Hypothalamus (tissue), 51 donors: Measurements from ENCODE around the gene PPP1R14C.

Source experiments
- DNase-seq, 51 donors: peaks; one replicate each; lab custom pipeline; 2025; lab: John Stamatoyannopoulos, UW

Gene PPP1R14C

DNA sequence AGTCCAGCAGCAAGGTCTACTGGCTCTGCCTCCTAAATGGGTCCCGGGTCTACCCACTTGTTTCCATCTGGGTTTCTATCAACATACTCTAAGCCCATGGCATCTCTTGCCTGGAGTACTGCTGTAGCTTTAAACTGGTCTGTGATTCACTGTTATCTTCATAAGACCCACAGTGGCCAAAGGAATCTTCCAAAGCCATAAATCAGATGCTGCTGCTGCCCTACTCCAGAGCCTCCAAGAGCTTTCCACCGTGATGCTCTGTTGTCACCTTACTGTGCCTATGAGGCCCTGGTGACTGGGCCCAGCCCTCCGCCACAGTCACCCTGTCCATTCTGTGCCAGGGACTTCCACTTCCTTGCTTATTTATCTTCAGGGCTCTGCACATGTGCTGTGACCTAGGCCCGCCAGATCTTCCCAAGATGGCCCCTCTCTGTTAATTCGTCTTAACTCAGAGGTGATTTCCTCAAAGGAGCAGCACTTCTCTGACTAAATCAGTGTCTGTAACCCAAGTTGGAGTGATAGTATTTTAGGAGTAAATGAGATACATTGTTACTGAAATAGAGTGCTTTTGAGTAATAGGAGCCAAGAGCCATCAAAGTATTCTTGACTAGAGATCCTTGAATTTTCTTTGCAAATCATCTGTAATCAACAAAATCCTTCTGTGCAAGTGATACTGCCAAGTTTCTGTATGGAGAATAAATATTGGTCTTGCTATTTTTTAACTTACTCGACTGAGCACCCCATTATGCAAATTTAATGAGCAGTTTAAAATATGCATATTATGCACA, 102.5 kb downstream of the PPP1R14C start:
- DNase-seq, result no peak

DNA sequence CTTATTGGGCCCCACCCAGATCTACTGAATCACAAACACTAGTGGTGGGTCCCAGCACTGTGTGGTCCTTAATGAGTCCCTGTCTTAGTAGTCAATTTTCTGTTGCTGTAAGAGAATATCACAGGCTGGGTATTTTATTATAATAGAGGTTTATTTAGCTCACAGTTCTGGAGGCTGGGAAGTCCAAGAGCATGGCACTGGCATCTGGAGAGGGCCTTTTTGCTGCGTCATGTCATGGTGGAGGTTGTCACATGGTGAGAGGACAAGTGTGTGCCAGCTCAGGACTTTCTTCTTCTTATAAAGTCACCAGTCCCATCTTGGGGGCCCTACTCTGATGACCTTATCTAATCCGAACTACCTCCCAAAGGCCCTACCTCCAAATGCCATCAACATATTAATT, 105.0 kb downstream of the PPP1R14C start:
- no peak for DNase-seq

DNA sequence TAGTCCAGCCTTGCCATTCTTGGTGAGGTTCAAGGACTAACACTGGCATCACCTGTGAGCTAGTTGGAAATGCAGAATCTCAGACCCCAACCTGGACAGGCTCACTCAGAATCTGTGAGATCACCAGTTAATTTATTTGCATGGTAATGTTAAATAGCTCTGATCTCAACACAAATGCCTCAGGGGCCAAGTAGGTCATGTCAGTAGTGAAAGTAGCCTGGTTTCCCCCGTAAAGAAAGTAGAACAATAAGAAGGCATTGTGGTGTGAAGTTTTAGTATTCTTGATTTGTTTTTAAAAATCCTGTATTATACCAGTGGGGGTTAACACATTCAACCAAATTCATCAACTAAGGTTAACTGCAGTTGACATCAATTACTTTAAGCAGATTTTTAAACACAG, 105.5 kb downstream of the PPP1R14C start:
- no peak for DNase-seq

DNA sequence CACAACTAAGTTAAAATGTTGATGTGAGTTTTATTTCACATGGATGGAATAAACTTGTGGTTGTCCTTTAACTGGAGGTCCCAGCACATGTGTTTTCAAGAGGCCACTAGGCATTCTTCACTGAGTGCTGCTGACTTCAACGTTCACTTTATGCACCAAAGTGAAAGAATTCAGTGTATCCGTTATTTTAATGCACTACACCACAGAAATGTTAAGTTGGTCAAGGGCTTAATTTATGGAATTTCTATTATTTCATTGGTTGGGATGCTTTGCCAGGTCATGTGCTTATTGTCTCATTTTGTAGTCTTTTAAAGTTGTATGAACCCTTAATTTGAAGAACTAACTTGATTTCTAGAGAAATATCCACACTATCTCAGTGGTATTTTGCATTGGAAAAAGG, 106.4 kb downstream of the PPP1R14C start:
- DNase-seq, result no peak

DNA sequence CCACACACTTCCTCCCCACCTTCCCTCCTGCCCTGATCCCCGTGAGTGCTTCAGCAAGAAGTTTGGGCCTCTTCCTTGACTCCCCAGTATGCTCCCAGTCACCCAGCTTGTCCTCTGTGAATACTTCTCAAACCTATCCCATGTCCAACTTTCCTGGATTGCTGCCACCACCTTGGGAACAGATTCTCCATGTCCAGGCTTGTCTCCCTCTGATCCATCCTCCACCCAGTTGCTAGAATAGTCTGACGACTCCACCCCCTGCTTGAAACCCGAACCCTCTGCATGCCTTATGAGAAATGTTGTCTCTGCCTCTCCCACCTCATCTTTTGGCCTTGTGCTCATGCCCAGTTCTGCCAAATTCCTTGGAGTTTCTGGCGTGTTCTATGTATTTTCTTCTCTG, 108.0 kb downstream of the PPP1R14C start:
- no peak for DNase-seq

DNA sequence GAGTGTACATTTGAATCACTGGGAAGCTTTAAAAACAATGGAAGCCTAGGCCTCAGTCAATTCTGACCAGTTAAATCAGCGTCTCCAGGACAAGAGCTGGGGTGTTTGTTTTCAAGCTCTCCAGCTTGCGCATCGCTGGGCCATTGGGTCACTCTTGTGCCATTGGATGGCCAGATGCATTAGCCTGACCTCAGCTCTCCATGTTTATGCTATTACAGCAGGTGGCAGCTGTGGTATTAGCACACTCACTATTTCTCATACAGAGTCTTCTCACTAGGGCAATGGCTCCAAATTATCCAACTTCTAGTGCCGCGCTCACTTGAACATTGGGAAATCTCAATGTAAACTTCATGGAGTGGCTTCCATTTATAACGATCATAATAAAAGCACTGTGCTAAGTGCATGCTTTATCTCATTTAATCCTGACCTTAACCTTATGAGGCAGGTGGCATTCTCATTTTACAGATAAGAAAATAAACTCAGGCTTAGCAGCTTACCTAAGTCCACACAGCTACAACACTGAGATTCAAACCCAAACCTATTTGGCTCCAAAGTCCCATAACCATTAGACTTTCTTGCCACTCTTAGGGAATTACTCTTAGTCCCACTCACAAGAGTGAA, 108.8 kb downstream of the PPP1R14C start:
- DNase-seq, result no peak

DNA sequence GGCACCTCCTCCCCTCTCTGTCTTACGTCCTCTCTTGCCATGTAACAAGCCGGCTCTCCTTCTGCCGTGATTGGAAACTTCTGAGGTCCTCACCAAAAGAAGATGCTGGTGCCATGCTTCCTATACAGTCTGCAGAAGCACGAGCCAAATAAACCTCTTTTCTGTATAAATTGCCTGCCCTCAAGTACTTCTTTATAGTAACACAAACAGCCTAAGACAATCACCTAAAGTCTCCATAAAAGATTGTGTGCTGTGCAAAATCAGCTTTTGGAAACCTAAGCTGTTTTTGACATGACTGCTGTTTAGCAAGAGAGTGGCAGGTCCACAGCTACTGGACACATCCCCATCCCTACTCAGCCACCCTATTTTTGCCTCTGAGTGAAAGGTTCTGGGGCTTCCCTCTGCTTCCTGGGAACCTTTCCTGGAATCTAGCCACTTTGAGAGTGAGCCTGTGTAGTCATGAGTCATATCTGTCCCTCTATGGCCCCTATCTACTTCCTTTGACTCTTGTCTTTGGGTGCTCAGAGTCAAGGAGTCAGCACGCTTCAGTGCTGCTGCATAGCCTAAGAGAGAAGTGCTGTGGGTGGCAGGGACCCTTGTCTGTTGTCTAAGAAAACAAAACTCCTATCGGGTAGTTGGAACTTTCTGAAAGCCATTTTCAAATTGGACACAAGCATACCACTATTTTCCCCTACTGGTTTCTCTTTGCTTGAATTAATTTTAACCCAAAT, 110.0 kb downstream of the PPP1R14C start:
- no peak for DNase-seq

DNA sequence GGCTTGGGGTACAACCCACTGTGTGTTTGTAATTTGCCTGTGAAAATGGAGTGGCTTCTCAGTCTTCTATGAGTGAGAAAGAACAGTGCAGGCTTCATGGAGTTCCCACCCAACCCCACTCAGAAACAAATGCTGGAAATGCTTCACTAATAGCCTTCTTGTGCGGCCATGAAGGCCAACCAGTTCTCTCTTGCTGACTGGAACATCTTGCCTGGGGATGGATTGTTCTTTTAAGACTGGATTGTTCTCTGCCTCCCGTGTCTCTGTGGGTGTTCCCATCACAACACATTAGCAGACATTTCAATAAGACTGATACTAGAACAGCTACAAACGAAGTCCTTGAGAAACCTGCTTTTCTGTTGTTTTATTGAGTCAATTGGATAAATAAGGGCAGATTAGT, 110.6 kb downstream of the PPP1R14C start:
- no peak for DNase-seq

DNA sequence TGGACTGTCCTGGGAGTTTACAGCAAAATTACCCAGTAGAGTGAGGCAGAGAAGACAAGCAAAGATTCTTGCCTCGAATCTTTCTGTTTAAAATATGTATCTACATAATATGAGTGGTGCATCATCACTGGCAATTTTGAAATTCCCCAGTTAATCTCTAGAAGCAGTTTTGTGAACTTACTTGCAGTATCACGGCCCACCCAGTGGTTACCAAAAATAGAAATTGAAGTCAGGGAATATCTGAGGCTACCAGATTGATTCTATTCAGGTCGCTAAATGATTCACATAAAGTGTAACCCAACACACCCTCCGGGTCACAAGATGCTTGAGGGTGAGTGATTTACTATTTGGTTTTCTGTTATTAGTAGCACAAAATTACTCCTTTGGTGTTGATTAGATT, 111.9 kb downstream of the PPP1R14C start:
- DNase-seq, result no peak

DNA sequence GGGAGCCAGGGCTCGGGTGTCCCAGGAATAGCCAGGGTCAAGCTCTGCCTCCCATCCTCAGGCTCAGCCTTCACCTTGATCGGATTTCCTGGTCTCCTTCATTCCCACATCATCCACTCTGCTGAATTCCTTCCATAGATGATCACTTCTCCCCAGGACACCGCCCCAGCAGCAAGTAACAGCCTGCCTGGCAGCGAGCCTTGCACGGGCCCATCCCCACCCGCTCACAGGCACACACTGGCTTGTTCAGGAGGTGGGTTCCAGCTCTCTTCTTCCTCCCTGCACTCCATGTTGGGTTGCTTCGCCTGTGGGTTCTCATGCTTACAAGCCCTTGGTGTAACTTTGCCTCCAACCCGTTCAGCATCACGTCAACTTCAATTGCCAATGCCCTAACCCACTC, 113.0 kb downstream of the PPP1R14C start:
- DNase-seq, result no peak

DNA sequence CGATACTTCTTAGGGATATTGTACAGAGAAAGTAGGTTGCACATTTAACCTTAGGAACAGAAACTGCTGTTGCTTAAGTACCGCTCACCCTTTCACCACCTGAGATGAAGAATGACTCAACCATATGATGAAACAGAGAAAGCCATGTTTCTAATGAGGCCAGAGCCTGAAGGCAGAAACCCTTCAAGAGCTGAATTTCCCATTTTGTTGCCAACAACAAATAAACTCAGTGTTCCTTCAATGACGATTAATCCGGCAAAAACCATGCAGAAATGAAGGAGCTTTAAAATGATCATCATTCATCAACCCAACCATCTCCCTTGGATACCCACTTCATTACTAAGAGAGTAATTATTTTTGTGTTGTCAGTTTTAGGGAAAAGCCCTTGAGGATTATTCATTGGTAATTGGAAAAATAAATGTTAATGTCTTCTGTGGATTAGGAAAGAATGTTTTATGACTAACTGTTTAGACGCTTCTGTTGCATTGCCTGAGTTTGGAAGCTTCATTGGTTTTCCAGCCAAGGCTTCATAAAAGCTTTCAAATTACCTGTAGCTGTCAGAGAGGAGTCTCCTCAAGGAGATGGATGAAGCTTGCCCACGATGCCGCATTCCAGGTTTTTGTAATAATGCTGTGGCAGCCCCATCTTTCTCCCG, 113.9 kb downstream of the PPP1R14C start:
- no peak for DNase-seq

DNA sequence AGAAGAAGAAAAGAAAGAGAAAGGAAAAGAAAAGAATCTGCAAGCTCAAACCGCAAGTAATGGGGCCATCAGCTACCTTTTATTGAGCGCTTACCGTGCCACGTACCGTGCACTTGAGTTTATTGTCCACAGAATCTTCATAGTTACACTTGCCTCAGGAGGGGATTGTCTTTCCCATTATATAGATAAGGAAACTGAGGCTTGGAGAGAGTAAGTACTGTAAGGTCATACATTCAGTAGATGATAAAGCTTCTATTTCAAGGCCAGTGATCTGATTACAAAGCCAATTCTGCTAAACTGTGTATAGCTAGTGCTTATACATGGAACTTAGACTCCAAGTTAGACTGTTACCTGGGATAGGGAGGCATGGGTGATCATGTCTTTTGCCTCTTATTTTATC, 115.5 kb downstream of the PPP1R14C start:
- no peak for DNase-seq

DNA sequence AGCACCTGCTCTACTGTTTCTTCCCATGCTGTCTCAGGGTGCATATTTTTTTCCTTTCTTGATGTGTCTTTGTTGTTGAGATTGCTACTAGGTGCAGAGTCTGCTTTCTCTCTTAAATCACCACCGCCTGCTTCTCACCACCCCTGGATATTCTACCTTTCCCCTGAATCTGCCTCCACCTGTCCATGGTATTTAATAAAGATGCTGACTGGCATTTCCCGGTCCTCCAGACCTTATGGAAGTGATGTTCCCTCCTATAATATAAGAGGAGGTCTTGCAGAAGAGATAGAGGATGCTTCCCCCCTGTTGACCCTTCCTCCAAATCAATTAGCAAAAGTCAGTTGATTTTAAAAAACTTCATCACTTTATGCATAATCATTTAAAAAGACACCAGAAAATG, 118.1 kb downstream of the PPP1R14C start:
- no peak for DNase-seq

DNA sequence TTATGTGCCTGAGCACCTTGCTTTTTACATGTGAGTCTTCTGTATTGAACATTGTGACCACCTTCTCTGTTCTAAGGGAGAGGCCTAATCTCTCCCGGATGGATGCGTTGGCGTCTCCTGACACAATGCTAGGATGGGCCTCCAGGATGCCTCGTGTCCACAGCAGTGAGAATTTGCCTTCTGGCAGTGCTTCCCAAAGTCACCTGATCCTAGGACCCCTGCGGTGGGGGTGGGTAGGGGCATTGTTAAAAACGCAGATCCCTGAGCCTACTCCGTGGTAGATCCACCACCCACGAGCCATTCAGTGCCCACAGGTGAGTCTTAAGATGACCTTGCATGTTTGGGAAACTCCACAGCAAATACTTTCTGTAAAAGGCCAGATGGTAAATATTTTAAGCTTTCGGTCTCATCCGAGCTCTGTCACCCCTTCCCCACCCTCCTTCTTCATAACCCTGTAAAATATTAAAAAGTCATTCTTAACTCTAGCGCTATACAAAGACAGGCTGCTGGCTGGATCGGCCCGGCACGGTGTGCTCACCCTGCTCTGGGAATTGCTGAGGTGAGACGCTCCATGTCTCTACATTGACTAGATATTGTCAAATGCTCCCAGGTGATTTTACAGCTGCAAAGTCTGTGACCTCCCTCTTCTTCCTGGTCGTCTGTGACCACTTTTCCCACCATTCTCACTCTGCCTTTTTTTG, 119.3 kb downstream of the PPP1R14C start:
- no peak for DNase-seq

DNA sequence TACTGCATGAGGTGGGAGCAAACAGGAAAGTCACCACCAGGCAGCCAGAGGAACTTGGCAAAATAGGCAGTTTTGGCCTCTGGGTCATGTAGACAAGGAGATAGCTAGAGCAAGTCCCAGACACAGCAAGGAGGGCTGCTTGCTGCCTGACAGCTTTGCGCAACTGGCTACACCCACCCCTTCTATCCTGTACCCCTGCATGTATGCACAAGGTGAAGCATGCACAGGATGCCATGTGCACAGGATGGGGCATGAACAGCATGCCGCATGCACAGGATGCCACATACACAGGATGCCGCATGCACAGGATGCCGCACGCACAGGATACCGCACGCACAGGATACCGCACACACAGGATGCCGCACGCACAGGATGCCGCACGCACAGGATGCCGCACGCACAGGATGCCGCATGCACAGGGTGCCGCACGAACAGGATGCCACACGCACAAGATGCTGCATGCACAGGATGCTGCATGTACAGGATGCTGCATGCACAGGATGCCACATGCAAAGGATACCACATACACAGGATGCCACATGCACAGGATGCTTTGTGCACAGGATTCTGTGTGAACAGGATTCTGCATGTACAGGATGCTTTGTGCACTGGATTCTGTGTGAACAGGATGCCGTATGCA, 121.0 kb downstream of the PPP1R14C start:
- no peak for DNase-seq

DNA sequence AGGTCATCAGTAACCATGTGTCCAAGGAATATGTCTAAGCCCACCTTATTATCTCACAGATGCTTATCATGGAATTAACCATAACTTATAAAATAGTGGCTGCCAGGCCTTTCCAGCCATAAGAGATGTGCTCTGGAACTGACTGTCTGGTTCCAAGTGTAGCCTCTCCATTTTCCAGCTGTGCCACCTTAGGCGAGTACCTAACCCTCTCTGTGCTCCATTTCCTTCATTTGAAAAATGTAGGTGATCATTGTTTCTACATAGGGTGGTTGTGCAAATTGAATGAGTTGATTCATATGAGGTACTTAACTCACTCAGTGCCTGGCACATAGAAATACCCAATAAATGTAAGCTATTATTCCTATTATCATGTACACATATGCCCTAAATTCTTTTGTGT, 123.5 kb downstream of the PPP1R14C start:
- DNase-seq, result no peak

DNA sequence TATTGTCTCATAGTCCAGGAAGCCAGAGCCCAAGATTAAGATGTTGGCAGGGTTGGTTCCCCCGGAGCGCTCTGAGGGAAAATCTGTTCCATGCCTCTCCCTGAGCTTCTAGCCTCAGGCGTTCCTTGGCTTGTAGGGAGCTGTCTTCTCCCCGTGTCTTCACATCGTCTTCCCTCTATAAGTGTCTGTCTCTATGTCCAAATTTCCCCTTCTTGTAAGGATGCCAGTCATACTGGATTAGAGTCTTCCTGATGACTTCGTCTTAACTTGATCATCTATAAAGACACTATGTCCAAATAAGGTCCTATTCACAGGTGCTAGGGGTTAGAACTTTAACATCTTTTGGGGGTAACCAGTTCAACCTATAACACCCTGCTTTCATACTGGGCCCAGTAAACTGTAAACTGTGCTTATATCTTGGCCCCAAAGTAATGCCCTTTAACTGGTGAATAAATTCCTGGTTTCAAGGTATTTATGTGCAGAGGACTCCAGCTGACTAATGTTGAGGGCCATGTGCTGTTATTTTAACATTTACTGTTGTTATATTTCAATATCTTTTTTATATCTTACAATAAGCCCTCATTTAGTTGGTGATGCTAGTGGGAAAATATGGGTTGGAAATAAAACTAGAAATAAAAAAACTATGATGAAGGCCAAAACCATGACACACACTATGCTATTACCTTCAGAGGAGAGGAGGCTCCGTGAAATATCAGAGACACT, 124.3 kb downstream of the PPP1R14C start:
- no peak for DNase-seq

DNA sequence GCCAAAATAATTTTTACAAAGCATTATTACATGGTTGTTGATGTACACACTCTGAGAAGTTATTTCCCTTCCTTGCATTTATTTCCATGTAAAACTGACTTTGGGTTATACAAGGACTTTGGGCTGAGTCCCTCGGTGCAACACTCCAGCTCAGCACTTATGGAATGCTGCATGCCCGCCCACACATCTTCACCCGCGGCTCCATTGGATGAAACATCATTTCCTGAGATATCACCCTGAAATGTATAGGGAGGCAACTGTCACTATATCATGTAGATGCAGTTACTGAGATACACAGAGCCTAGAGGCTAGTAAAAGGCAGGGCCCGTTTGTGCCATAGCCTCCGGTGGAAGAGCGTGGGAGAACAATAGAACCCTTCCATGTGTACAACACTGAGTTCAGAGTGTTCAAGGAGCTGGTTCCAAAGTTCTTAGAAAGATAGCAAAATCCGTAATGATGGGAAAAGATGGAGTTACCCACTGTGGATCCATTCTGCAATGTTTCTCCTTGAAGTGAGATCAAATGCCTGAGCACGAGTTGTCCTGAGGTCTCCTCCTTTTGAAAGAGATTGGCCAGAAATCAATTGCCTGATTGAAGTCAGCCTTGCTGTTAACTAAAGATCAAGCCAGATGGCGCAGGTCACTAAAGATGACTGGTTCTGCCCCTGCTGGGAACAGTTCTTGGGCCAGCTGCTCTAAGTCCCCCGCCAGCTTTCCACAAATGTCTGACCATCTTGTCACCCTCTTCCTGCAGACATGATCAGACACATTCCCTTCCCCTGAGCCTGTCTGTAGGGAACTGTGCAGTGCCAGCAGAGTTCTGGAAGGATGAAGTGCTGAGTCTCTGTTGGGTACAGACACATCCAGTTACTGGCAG, 125.1 kb downstream of the PPP1R14C start:
- no peak for DNase-seq
